HepG2 (cell line): ENCODE data around the gene TBC1D20. TPM values are rescaled to one million over a fixed set of nuclear protein-coding genes. Genes with fewer than 3 reads are reported as not detected.

Experiments used
- ARNTL ChIP-seq: sonication (generic); formaldehyde crosslinking; IDR thresholded peaks from 2 replicates; pipeline ENCODE4 v1.4.0; 2020; ENCODE audit warnings: mild to moderate bottlenecking, missing genetic modification reagents
- FLYWCH1 ChIP-seq: sonication (generic); formaldehyde crosslinking; IDR thresholded peaks from 2 replicates; pipeline ENCODE4 v1.8.1; 2023; ENCODE audit warnings: mild to moderate bottlenecking, missing genetic modification reagents
- FOXA1 ChIP-seq, 2 experiments: fragments of 450-650 bp in 1 of 2; sonication (generic) in 1 of 2; formaldehyde crosslinking in 1 of 2; IDR thresholded peaks; 2 replicates each; pipeline versions ENCODE4 v1.4.0 to v1.6.1; 2016 to 2020; ENCODE audit warnings: missing genetic modification reagents in 1 of 2
- GFI1 ChIP-seq: sonication (generic); formaldehyde crosslinking; IDR thresholded peaks from 2 replicates; pipeline ENCODE4 v1.5.0; 2020; ENCODE audit warnings: missing genetic modification reagents, mild to moderate bottlenecking, borderline replicate concordance
- HNRNPK ChIP-seq: fragments of 200-400 bp; formaldehyde crosslinking; IDR thresholded peaks from 2 replicates; pipeline ENCODE4 v1.6.1; 2018; ENCODE audit warnings: low read length, low read depth, moderate library complexity, mild to moderate bottlenecking; ENCODE audit not compliant: poor library complexity, severe bottlenecking
- MAFG ChIP-seq: sonication (generic); formaldehyde crosslinking; IDR thresholded peaks from 2 replicates; pipeline ENCODE4 v1.5.1; 2020; ENCODE audit warnings: mild to moderate bottlenecking, missing genetic modification reagents
- MEF2D ChIP-seq: sonication (generic); formaldehyde crosslinking; IDR thresholded peaks from 2 replicates; pipeline ENCODE4 v1.5.1; 2020; ENCODE audit warnings: mild to moderate bottlenecking, missing genetic modification reagents
- NFATC3 ChIP-seq: sonication (generic); formaldehyde crosslinking; IDR thresholded peaks from 2 replicates; pipeline ENCODE4 v1.5.1; 2020; ENCODE audit warnings: mild to moderate bottlenecking, missing genetic modification reagents
- NR2F2 ChIP-seq: IDR thresholded peaks from 2 replicates; pipeline ENCODE4 v1.6.1; 2012; ENCODE audit warnings: low read depth, inconsistent platforms, borderline replicate concordance
- PCBP1 ChIP-seq: fragments of 200-400 bp; formaldehyde crosslinking; IDR thresholded peaks from 2 replicates; pipeline ENCODE4 v1.6.1; 2017; ENCODE audit warnings: mild to moderate bottlenecking, low read depth, low read length, borderline replicate concordance
- POGK ChIP-seq: sonication (generic); formaldehyde crosslinking; conservative IDR thresholded peaks from 2 replicates; pipeline ENCODE4 v1.8.0; 2022; ENCODE audit warnings: mild to moderate bottlenecking, moderate library complexity, missing genetic modification reagents
- REL ChIP-seq: sonication (generic); formaldehyde crosslinking; conservative IDR thresholded peaks from 2 replicates; pipeline ENCODE4 v1.8.0; 2022; ENCODE audit warnings: mild to moderate bottlenecking, missing genetic modification reagents, moderate library complexity
- SP140L ChIP-seq: sonication (generic); formaldehyde crosslinking; IDR thresholded peaks from 2 replicates; pipeline ENCODE4 v1.4.0; 2020; ENCODE audit warnings: missing genetic modification reagents, borderline replicate concordance
- TBL1XR1 ChIP-seq: fragments of 150-350 bp; IDR thresholded peaks from 2 replicates; pipeline ENCODE4 v1.6.1; 2014; ENCODE audit warnings: borderline replicate concordance, low read length; ENCODE audit not compliant: partially characterized antibody
- TFAP4 ChIP-seq: sonication (generic); IDR thresholded peaks from 2 replicates; pipeline ENCODE4 v1.6.1; 2016; ENCODE audit warnings: low read depth, borderline replicate concordance
- ZFYVE20 ChIP-seq: sonication (generic); formaldehyde crosslinking; IDR thresholded peaks from 2 replicates; pipeline ENCODE4 v1.8.0; 2023; ENCODE audit warnings: low read depth, mild to moderate bottlenecking, moderate library complexity, missing genetic modification reagents, borderline replicate concordance
- ZNF18 ChIP-seq: sonication (generic); formaldehyde crosslinking; IDR thresholded peaks from 2 replicates; pipeline ENCODE4 v1.8.0; 2022; ENCODE audit warnings: mild to moderate bottlenecking, missing genetic modification reagents; ENCODE audit not compliant: insufficient replicate concordance
- ZNF263 ChIP-seq: sonication (generic); formaldehyde crosslinking; IDR thresholded peaks from 2 replicates; pipeline ENCODE4 v1.4.0; 2020; ENCODE audit warnings: missing genetic modification reagents
- ZNF878 ChIP-seq: sonication (generic); formaldehyde crosslinking; IDR thresholded peaks from 2 replicates; pipeline ENCODE4 v1.8.1; 2023; ENCODE audit warnings: mild to moderate bottlenecking, missing genetic modification reagents, moderate library complexity
- ZUFSP ChIP-seq: sonication (generic); formaldehyde crosslinking; IDR thresholded peaks from 2 replicates; pipeline ENCODE4 v1.9.0; 2021; ENCODE audit warnings: missing genetic modification reagents, mild to moderate bottlenecking, borderline replicate concordance
- polyA plus RNA-seq, 8 experiments: library from polyadenylated mRNA; depleted of rRNA in 3 of 8; stranded (reverse) in 7 of 8; unstranded in 1 of 8; fragments of >200 nt; fragmentation: Illumina TruSeq in 4 of 8; extraction: Trizol in 4 of 8; gene quantifications; 2 replicates each; pipeline versions ENCODE4 v1.2.1 to v1.2.3, GENCODE V29; 2011 to 2016; ENCODE audit warnings: low read depth in 4 of 8, missing spikeins in 1 of 8, mixed read lengths in 1 of 8; ENCODE audit not compliant: insufficient read depth in 1 of 8
- total RNA-seq, 5 experiments: library from RNA; depleted of rRNA; stranded (reverse); fragments of >200 nt; fragmentation: Illumina TruSeq; extraction: Trizol; gene quantifications; 2 replicates each; pipeline ENCODE4 v1.2.3, GENCODE V29; 2016; ENCODE audit warnings: low read depth in 1 of 5
- TF ChIP-seq, protein P1 (sequence below): fragments of 450-650 bp; IDR thresholded peaks from 2 replicates; pipeline ENCODE4 v1.6.1; 2017

Gene TBC1D20
- total and polyA plus RNA-seq, 2 of the 13 experiments (the other 11 are each of a cell fraction or from before 2014, with no cell fraction given) = 36.6 to 47.1 TPM

GRCh38 chr20:407133-407952 lies 55.0 kb downstream of the TBC1D20 start (continued):
- TF ChIP-seq POGK (CRISPR knock-in tag) (peak; percentile 92), FLYWCH1 (CRISPR knock-in tag) (peak; percentile 14; the same call in 1 of the 2 replicates), ZNF878 (CRISPR knock-in tag) (peak; percentile 98), SP140L (CRISPR knock-in tag) (no peak), TFAP4 (no peak), PCBP1 (no peak), MAFG (CRISPR knock-in tag) (no peak), GFI1 (CRISPR knock-in tag) (peak; percentile 70), FOXA1 (IDR thresholded peaks at IDR 0.05) (no peak), FOXA1 (CRISPR knock-in tag; IDR thresholded peaks at IDR 0.05) (peak; percentile 69; the same call in 1 of the 2 replicates), REL (CRISPR knock-in tag) (no peak), ZFYVE20 (CRISPR knock-in tag) (no peak), HNRNPK (peak; percentile 22), ZNF263 (peak; percentile 92), ZNF18 (peak; percentile 83), MEF2D (peak; percentile 63; the same call in 1 of the 2 replicates), ZUFSP (no peak), ARNTL (CRISPR knock-in tag) (no peak; the same call in 1 of the 2 replicates), NFATC3 (CRISPR knock-in tag) (no peak), NR2F2 (0 out of 2 replicates have a peak, but pooled peaks have one; percentile 54), TBL1XR1 (peak; percentile 74)
- TF ChIP-seq, protein P1, sequence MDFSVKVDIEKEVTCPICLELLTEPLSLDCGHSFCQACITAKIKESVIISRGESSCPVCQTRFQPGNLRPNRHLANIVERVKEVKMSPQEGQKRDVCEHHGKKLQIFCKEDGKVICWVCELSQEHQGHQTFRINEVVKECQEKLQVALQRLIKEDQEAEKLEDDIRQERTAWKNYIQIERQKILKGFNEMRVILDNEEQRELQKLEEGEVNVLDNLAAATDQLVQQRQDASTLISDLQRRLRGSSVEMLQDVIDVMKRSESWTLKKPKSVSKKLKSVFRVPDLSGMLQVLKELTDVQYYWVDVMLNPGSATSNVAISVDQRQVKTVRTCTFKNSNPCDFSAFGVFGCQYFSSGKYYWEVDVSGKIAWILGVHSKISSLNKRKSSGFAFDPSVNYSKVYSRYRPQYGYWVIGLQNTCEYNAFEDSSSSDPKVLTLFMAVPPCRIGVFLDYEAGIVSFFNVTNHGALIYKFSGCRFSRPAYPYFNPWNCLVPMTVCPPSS = no peak
